IPS DF 19.7 (cell line): ENCODE measurements around the gene SHISA6.
"Not testable (repeated sequence)": the region's sequence is repeated elsewhere in the genome, so short reads cannot be mapped to it uniquely, and the experiment has no call there.

Source experiments
- DNase-seq: peaks from one replicate; pipeline ENCODE4 v3.0.0-alpha.2; 2013; ENCODE audit warnings: low read depth, low spot score

SHISA6 gene

DNA sequence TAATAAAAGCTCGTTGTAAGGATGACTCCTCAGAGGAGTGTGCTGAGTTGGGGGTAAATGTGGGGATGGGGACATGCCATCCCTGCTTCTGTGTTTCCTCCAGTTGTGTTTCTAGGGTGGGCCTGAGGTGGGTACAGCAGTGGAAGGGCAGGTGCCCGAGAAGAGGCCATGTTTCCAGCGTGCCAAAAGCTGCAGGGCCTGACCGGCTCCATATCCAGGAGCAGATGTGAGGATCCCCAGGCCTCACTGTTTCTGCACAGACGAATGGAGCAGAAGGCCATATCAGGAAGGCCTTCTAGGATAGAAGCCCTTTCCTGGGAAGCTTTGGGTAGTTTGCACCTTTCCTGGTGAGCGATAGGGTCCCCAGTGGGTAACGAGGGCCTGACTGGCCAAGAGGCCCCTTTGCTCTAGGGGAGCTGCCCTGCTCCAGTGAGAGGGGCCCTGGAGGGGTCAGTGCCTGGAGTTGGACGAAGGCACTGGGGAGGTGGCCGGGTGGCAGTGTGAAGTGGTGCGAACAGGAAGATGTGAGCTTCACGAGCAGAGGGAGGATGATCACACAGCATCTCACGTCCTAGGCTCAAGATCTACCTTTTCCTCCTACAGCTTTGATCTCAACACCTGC is 62.9 kb downstream of the SHISA6 start:
- DNase-seq = no peak

- no peak for DNase-seq
Observed at GRCh38 chr17:11304568-11304967, 63.6 kb downstream of the SHISA6 start.

GRCh38 chr17:11305524-11305923 is 64.5 kb downstream of the SHISA6 start:
- DNase-seq = no peak

- no peak for DNase-seq
Observed at GRCh38 chr17:11308531-11308930, 67.5 kb downstream of the SHISA6 start.

DNA sequence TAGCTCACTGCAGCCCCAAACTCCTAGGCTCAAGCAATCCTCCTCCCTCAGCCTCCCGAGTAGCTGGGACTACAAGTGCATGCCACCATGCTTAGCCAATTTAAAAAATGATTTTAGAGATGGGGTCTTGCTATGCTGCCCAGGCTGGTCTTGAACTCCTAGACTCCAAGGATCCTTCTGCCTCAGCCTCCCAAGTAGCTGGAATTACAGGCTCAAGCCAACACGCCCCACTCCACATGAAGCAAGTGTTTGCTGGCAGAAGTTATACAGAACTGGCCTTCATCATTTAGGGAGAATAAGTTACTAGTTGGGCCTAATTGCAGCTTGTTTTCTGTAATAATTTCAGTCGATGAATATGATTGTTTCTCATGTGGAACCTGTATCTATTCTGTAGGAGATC is 68.0 kb downstream of the SHISA6 start:
- DNase-seq = no peak

DNA sequence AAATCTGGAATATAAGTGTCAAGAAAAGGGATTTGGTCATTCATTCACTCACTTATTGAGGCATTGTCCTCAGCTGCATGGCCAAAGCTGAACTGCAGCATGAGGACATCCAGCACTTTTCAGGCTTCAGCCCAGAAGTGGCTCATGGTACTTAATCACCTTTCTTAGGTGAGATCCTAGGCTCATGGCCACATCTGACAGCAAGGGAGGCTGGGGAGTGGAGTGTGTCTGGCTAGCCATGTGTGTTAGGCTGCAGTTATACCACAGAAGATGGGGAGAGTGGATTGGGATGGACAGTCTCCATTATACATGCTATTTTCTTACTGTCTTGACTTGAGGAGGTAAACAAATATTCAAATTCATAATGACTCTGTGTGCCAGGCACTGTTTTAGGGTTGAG is 68.8 kb downstream of the SHISA6 start:
- DNase-seq = no peak

DNA sequence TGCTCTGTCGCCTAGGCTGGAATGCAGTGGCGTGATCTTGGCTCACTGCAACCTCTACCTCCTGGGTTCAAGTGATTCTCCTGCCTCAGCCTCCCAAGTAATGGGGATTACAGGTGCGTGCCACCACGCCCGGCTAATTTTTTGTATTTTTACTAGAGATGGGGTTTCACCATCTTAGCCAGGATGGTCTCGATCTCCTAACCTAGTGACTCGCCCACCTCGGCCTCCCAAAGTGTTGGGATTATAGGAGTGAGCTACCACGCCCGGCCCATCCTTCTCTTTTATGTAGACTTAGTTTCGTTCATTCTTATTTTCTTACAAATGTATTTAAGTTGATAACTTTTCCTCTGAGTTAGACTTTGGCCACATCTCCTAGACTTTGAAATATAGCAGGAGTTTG is 75.4 kb downstream of the SHISA6 start:
- not testable (repeated sequence) for DNase-seq

- DNase-seq = no peak
Observed at GRCh38 chr17:11318207-11318606, 77.2 kb downstream of the SHISA6 start.

DNA sequence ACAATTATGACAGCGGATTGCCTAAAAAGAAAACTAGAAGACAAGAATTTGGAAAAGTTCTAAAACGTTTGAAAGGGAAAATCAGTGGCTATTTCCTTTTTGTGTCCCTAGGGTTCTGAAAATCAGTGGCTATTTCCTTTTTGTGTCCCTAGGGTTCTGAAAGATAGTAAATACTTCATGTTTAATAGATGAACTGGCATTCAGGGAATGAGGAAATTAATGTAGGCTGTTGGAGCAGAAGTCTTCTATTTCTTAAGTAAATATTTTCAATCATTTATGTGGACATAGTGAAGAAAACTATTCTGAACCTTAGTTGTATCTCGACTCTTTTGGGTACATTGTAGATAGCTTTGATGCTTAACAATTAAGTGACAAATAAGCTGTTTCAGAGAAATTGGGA is 78.9 kb downstream of the SHISA6 start:
- no peak for DNase-seq

DNA sequence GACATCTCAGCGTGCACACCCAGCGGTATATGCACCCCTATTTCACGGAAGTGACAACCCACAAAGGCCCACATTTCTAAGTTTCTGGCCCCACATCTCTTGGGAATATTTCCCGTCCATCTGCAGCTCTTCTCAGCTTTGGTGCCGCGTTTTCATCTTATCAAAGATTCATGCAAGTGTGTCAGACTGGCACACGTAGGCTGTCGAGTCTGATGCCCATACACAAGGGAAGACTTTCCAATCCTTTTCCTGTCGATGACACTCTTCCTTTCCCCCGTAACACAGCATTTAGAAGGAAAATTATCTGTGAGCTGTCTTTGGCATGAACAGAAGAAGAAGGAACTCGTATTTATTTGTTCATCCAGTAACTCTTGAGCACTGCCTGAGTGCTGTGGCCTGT is 83.0 kb downstream of the SHISA6 start:
- DNase-seq = no peak

DNA sequence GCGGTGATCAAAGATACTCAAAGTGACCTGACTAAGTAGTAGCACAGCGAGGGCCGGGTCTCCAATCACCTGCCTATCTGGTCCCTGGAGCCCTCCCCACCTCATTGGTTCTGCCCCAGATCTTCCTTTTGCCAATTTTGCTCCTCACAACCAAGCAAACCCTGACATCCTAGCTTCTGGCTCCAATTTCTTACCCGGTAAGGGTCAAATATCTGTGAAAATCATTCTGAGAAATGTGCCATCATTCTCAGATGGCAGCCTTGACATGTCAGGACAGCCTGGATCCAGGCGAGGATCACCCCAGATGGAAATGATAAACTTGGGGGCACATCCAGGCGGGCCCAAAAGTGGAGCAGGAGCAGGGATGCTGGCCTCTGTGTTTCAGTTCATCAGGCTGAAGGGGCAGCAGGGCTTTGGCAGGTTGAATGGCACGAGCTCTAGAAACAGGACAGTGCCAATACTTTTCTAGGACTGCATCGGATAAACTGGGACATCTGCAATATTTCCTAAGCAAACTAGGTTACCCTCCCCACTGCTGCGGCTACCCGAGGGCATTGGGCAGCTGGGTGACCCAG is 83.9 kb downstream of the SHISA6 start:
- DNase-seq = no peak

DNA sequence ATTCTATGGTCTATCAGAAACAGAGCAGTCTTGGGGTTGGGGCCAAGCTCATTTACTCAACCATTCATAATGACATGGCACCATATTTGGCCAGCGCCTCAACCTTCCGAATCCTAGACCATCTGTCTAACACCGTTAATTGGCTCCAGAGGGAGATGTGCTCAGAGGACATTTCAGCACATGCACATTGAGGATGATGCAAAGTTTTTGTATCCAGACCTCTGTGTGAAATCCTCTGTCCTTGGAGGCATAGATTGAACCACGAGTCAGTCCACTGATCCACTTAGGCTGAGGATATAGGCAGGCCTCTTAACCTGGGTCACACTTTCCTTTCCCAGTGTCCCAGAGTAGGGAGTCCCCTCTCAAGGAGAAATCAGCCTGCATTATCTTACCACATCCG is 85.5 kb downstream of the SHISA6 start:
- no peak for DNase-seq

DNA sequence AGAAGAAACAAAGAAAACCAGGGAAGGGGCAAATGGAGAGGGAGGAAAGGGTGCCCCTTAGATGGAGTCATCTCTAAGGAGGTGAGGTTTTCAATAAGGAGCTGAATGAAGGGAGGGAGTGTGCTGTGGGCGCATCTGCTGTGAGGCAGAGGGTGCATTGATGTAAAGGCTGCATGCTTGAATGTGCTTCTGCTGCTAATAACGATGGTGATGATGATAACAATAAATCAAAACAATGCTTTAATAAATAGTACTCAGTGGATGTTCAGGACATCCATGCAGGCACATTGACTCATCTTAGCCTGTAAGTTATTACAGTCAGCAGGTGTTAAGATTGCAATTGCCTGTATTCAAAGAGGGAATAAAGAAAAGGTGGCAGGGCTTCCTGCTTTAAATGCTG is 87.8 kb downstream of the SHISA6 start:
- no peak for DNase-seq

DNA sequence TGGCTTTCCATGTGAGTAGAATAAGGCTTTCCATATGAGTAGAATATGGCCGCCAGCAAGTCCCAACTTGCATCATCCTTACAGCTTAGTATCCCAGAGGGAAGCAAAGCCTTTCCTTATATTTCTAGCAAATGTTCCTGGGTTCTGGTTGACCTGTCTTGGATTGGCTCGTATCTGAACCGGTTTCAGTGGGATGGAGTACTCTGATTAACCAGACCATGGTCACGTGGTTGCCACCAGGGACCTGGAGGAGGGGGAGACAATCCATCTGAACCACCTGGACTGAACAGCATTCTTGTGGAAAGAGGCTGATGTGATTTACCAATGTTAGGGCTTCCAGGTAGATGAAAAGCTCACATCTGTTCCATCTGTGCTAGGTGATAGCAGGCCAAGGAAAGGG is 89.0 kb downstream of the SHISA6 start:
- DNase-seq = no peak

GRCh38 chr17:11330826-11331225 is 89.8 kb downstream of the SHISA6 start:
- no peak for DNase-seq

- no peak for DNase-seq
Observed at GRCh38 chr17:11331547-11332513, 90.8 kb downstream of the SHISA6 start.

- DNase-seq = no peak
Observed at GRCh38 chr17:11332706-11333105, 91.7 kb downstream of the SHISA6 start.

DNA sequence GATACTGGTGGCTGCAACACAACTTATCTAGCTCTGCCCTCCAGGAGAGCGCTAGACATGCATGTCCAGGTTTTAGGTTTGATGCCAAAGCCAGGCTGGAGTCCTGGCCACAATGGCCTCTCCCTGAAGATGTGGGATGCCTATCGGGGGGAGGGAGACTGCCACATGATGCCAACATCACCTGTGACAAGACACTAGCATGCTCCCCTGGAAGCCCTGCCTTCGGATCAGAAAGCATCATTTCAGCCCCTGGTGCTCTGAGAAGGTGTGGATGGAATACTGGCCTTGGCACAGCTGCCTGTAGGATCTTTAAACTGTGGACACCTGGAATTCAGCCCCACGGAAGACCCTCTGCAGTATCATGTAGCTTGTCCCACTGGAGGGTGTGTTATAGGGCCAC is 93.5 kb downstream of the SHISA6 start:
- DNase-seq = no peak

- no peak for DNase-seq
Observed at GRCh38 chr17:11336290-11336689, 95.3 kb downstream of the SHISA6 start.

GRCh38 chr17:11340803-11341202 is 99.8 kb downstream of the SHISA6 start:
- no peak for DNase-seq

DNA sequence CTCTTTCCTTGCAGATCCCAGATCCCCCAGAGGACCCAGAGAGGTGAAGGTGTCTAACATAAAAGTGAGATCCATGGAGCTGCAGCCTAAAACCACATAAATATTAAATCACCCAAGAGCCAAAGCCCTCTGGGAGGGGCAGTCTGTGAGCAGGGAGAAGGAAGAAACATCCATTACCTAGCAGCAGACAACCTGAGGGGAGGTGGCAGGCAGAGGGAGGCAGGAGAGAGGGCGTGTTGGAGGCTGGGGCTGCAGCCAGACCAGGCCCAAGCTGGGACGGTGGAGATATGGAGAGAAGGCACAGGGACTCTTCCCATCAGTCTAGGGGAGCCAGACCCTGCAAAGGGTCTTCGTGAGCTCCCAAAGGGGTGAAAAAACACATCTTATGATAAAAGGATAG is 101.1 kb downstream of the SHISA6 start:
- no peak for DNase-seq

- no peak for DNase-seq
Observed at GRCh38 chr17:11349106-11349505, 108.1 kb downstream of the SHISA6 start.

DNA sequence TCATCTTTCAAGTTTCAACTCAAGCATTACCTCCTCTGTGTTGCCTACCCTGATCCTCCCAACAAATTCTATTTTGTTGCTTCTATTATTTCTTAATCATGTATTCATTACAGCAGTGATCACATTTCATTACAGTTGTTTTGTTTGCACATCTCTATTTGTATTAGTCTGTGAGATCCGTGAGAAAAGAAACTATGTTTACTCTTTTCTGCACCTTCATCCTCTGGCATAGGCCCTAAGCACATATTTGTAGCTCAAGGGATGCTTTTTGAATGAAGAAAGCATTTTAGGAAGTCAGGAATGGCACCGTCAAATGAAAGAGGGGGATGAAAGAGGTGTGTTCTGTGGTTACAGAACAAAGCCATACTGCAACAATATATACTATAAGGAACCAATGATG is 110.5 kb downstream of the SHISA6 start:
- DNase-seq = no peak
